Iris pigment epithelial cell (primary cell): ENCODE data around the gene REEP1.
"Not testable (repeated sequence)": the region's sequence is repeated elsewhere in the genome, so short reads cannot be mapped to it uniquely, and the experiment has no call there.

Experiments used
- DNase-seq: peaks from one replicate; pipeline ENCODE4 v3.0.0-alpha.2; 2011; ENCODE audit warnings: low read depth

REEP1 gene

GRCh38 chr2:86243950-86244733 is 93.3 kb downstream of the REEP1 start:
- no peak for DNase-seq

- no peak for DNase-seq
Observed at GRCh38 chr2:86243272-86243671, 94.2 kb downstream of the REEP1 start.

- DNase-seq: no peak
Observed at GRCh38 chr2:86241611-86242010, 95.8 kb downstream of the REEP1 start.

- no peak for DNase-seq
Observed at GRCh38 chr2:86240251-86240650, 97.2 kb downstream of the REEP1 start.

GRCh38 chr2:86239745-86240144 is 97.7 kb downstream of the REEP1 start:
- no peak for DNase-seq

- no peak for DNase-seq
Observed at GRCh38 chr2:86239326-86239725, 98.1 kb downstream of the REEP1 start.

GRCh38 chr2:86238354-86238753 is 99.1 kb downstream of the REEP1 start:
- DNase-seq: no peak

GRCh38 chr2:86237172-86237571 is 100.3 kb downstream of the REEP1 start:
- no peak for DNase-seq

GRCh38 chr2:86235196-86235980 is 102.0 kb downstream of the REEP1 start:
- no peak for DNase-seq

- DNase-seq: no peak
Observed at GRCh38 chr2:86234563-86235131, 102.8 kb downstream of the REEP1 start.

- DNase-seq: no peak
Observed at GRCh38 chr2:86233436-86233835, 104.0 kb downstream of the REEP1 start.

- no peak for DNase-seq
Observed at GRCh38 chr2:86232910-86233309, 104.5 kb downstream of the REEP1 start.

- no peak for DNase-seq
Observed at GRCh38 chr2:86232373-86232784, 105.0 kb downstream of the REEP1 start.

- no peak for DNase-seq
Observed at GRCh38 chr2:86231680-86232372, 105.6 kb downstream of the REEP1 start.

GRCh38 chr2:86230961-86231360 is 106.5 kb downstream of the REEP1 start:
- DNase-seq: no peak

GRCh38 chr2:86229221-86229620 is 108.2 kb downstream of the REEP1 start:
- no peak for DNase-seq

- not testable (repeated sequence) for DNase-seq
Observed at GRCh38 chr2:86228574-86228973, 108.9 kb downstream of the REEP1 start.

GRCh38 chr2:86227685-86228084 is 109.7 kb downstream of the REEP1 start:
- no peak for DNase-seq

- DNase-seq: no peak
Observed at GRCh38 chr2:86226636-86227520, 110.5 kb downstream of the REEP1 start.

GRCh38 chr2:86226070-86226469 is 111.4 kb downstream of the REEP1 start:
- no peak for DNase-seq

- DNase-seq: peak; percentile 24
Observed at GRCh38 chr2:86225581-86225980, 111.8 kb downstream of the REEP1 start.
